OCI-LY1 (cell line): ENCODE measurements around the gene NOSTRIN.

Source experiments
- H2AFZ ChIP-seq: fragments of 200-600 bp; sonication (generic), shearing (Covaris generic); 2 replicates; pipeline ENCODE4 v1.6.0; 2014; ENCODE audit warnings: antibody characterized with exemption, mild to moderate bottlenecking, low read length
- H3F3A ChIP-seq: fragments of 200-600 bp; sonication (generic), shearing (Covaris generic); 2 replicates; pipeline ENCODE4 v1.6.0; 2014; ENCODE audit warnings: mild to moderate bottlenecking, antibody characterized with exemption, low read length, moderate library complexity; ENCODE audit not compliant: insufficient read depth
- H3K27ac ChIP-seq: fragments of 200-600 bp; sonication (generic); 2 replicates; pipeline ENCODE4 v1.5.1; 2014; ENCODE audit warnings: low read length, mixed run types, mild to moderate bottlenecking, low read depth; ENCODE audit not compliant: poor library complexity, severe bottlenecking
- H3K27me3 ChIP-seq: fragments of 200-600 bp; sonication (generic); 2 replicates; pipeline ENCODE4 v1.6.0; 2014; ENCODE audit warnings: antibody characterized with exemption, mild to moderate bottlenecking, low read length, moderate library complexity; ENCODE audit not compliant: insufficient read depth
- H3K36me3 ChIP-seq: fragments of 200-600 bp; sonication (generic); 2 replicates; pipeline ENCODE4 v1.6.1; 2014; ENCODE audit warnings: mild to moderate bottlenecking, antibody characterized with exemption, low read length, moderate library complexity, mixed read lengths; ENCODE audit not compliant: insufficient read depth
- H3K4me1 ChIP-seq: fragments of 200-600 bp; sonication (generic); 2 replicates; pipeline ENCODE4 v1.5.1; 2014; ENCODE audit warnings: mild to moderate bottlenecking, low read length, moderate library complexity; ENCODE audit not compliant: insufficient read depth, severe bottlenecking
- H3K4me2 ChIP-seq: fragments of 200-600 bp; sonication (generic), shearing (Covaris generic); 2 replicates; pipeline ENCODE4 v1.6.1; 2014; ENCODE audit warnings: low read length
- H3K4me3 ChIP-seq: fragments of 200-600 bp; sonication (generic); 2 replicates; pipeline ENCODE4 v1.5.1; 2014; ENCODE audit warnings: low read length, low read depth, mild to moderate bottlenecking, mixed read lengths; ENCODE audit not compliant: poor library complexity, severe bottlenecking
- H3K79me2 ChIP-seq: fragments of 200-600 bp; shearing (Covaris generic); 2 replicates; pipeline ENCODE4 v1.6.1; 2016; ENCODE audit warnings: mixed run types, low read length, mixed read lengths; ENCODE audit not compliant: insufficient read depth
- H3K9ac ChIP-seq: fragments of 200-600 bp; sonication (generic), shearing (Covaris generic); 2 replicates; pipeline ENCODE4 v1.6.1; 2014; ENCODE audit warnings: mild to moderate bottlenecking, low read length, mixed read lengths
- H3K9me2 ChIP-seq: fragments of 200-600 bp; sonication (generic), shearing (Covaris generic); 2 replicates; pipeline ENCODE4 v1.6.1; 2014; ENCODE audit warnings: low read depth, mild to moderate bottlenecking, low read length, mixed read lengths
- H3K9me3 ChIP-seq: fragments of 200-600 bp; shearing (Covaris generic); 2 replicates; pipeline ENCODE4 v1.6.1; 2014; ENCODE audit warnings: low read length, mixed read lengths
- H4K20me1 ChIP-seq: fragments of 200-600 bp; sonication (generic), shearing (Covaris generic); 2 replicates; pipeline ENCODE4 v1.6.0; 2016; ENCODE audit warnings: mild to moderate bottlenecking, low read length; ENCODE audit not compliant: insufficient read depth
- EZH2 ChIP-seq: fragments of 200-600 bp; sonication (generic), shearing (Covaris generic); IDR thresholded peaks from 2 replicates; pipeline ENCODE4 v1.8.0; 2017; ENCODE audit warnings: borderline replicate concordance, mixed run types, mild to moderate bottlenecking, antibody characterized with exemption, low read length, moderate library complexity, mixed read lengths
- TF ChIP-seq, protein P1 (sequence below): fragments of 200-600 bp; sonication (generic), shearing (Covaris generic); IDR thresholded peaks from 2 replicates; pipeline ENCODE4 v1.5.1; 2017; ENCODE audit warnings: mild to moderate bottlenecking, antibody characterized with exemption, low read length, moderate library complexity, mixed read lengths

Gene NOSTRIN

DNA sequence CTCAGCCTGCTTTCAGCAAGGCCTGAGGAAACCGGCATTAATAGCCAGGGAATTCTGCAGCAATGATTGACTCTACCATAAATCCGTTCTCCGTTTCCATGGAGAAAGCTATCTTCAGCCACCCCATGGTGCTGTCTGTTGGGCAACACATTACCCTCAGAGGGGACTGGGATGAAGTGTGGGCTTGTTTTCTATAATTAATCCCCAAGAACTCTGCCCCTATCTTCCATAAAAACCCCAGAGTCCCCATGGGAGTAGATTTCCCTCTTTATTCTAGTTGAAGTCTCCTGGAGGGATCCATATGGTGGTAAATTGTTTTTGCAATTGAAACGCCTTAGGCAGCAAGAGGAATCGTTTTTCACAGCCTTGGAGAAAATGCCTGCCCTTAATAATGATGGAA, 107.9 kb downstream of the NOSTRIN start:
- H3K4me2 ChIP-seq, result no peak overlapping the region
- H3K36me3 ChIP-seq, result no peaks in the 10 kb centered on the region
- no peaks in the 10 kb centered on the region for H3K4me1 ChIP-seq
- no peaks in the 10 kb centered on the region for H3F3A ChIP-seq
- H3K4me3 ChIP-seq, result no peak overlapping the region
- TF ChIP-seq, protein P1, sequence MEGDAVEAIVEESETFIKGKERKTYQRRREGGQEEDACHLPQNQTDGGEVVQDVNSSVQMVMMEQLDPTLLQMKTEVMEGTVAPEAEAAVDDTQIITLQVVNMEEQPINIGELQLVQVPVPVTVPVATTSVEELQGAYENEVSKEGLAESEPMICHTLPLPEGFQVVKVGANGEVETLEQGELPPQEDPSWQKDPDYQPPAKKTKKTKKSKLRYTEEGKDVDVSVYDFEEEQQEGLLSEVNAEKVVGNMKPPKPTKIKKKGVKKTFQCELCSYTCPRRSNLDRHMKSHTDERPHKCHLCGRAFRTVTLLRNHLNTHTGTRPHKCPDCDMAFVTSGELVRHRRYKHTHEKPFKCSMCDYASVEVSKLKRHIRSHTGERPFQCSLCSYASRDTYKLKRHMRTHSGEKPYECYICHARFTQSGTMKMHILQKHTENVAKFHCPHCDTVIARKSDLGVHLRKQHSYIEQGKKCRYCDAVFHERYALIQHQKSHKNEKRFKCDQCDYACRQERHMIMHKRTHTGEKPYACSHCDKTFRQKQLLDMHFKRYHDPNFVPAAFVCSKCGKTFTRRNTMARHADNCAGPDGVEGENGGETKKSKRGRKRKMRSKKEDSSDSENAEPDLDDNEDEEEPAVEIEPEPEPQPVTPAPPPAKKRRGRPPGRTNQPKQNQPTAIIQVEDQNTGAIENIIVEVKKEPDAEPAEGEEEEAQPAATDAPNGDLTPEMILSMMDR, result no peak
- H4K20me1 ChIP-seq, result no peaks in the 10 kb centered on the region
- H3K27ac ChIP-seq, result no peak overlapping the region
- H3K9ac ChIP-seq, result no peak overlapping the region
- H3K9me3 ChIP-seq, result no peaks in the 10 kb centered on the region
- no peak overlapping the region for H2AFZ ChIP-seq
- no peaks in the 10 kb centered on the region for H3K79me2 ChIP-seq
- H3K9me2 ChIP-seq, result no peaks in the 10 kb centered on the region
- peaks cover 6% of the 10 kb centered on the region; the same call in 1 of the 2 replicates for H3K27me3 ChIP-seq

DNA sequence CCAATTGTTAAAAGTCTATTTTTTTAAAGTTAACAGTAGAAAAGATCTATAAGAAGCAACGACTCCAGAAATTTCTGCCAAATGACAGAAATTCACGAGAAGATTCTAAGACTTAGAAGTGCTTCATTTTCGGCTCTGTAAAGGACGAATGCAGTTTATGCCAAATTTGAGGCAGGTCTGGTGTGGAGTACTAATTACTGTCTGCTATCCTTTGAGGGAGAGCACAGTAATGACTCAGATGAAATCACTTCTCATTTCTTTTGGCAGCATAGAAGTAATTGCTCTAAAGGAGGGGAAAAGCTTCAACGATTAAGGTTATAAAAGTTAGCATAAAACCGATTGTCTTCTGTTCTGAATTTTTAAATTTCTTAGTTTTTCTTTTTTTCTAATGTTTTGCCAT, 110.0 kb downstream of the NOSTRIN start:
- H2AFZ ChIP-seq, result no peak overlapping the region
- no peak overlapping the region for H3K4me2 ChIP-seq
- H3K27me3 ChIP-seq, result peaks cover 6% of the 10 kb centered on the region; the same call in 1 of the 2 replicates
- H3K4me1 ChIP-seq, result no peaks in the 10 kb centered on the region
- no peaks in the 10 kb centered on the region for H3K79me2 ChIP-seq
- no peaks in the 10 kb centered on the region for H3K9me3 ChIP-seq
- no peak overlapping the region for H3K27ac ChIP-seq
- H3K36me3 ChIP-seq, result no peaks in the 10 kb centered on the region
- H3K4me3 ChIP-seq, result no peak overlapping the region
- no peak overlapping the region for H3K9ac ChIP-seq
- no peaks in the 10 kb centered on the region for H3K9me2 ChIP-seq
- TF ChIP-seq, protein P1, result no peak
- TF ChIP-seq EZH2, result no peak
- no peaks in the 10 kb centered on the region for H4K20me1 ChIP-seq
- no peaks in the 10 kb centered on the region for H3F3A ChIP-seq

DNA sequence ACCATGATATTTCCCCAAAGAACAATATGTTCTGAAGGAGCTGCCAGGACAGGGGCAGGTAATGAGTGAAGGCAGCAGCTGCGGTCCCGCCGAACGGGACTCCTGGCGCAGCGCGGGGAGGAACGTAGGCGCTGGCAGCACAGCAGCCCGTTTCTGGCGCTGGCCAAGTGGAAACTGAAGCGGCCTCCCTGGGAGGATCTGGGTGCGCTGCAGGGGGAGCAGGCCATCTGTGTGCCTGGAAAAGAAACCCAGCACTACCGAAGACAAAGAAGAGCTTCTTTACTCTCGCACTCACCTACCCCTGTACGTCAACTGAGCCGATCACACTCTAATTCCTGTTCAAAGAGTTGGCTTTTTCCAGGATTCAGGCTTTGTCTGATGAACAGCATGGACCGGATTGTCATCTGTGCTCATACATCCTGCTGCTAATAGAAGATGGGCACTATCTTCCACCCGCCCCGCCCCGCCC, 110.5 kb downstream of the NOSTRIN start:
- no peaks in the 10 kb centered on the region for H3K36me3 ChIP-seq
- H3K27me3 ChIP-seq, result peaks cover 6% of the 10 kb centered on the region; the same call in 1 of the 2 replicates
- no peak overlapping the region for H3K4me2 ChIP-seq
- TF ChIP-seq, protein P1, result no peak
- no peak for TF ChIP-seq EZH2
- H3K9ac ChIP-seq, result no peak overlapping the region
- no peaks in the 10 kb centered on the region for H3K79me2 ChIP-seq
- no peaks in the 10 kb centered on the region for H3K9me2 ChIP-seq
- no peaks in the 10 kb centered on the region for H3K4me1 ChIP-seq
- H3F3A ChIP-seq, result no peaks in the 10 kb centered on the region
- no peak overlapping the region for H2AFZ ChIP-seq
- no peak overlapping the region for H3K27ac ChIP-seq
- no peaks in the 10 kb centered on the region for H3K9me3 ChIP-seq
- no peak overlapping the region for H3K4me3 ChIP-seq
- H4K20me1 ChIP-seq, result no peaks in the 10 kb centered on the region
